LNCaP clone FGC (cell line): ENCODE measurements around the gene TGFBRAP1.

Experiments
- DNase-seq: peaks from one replicate; pipeline ENCODE4 v3.0.0-alpha.2; 2011; ENCODE audit warnings: low read depth
- H3K4me3 ChIP-seq: 2 replicates; pipeline ENCODE4 v1.5.1; 2011; ENCODE audit warnings: mild to moderate bottlenecking, low read depth, low read length, control low read depth
- TF ChIP-seq, protein P1 (sequence below): IDR thresholded peaks from 2 replicates; pipeline ENCODE4 v1.5.1; 2012; ENCODE audit warnings: mild to moderate bottlenecking; ENCODE audit not compliant: control insufficient read depth, insufficient read depth; ENCODE audit errors: extremely low read depth

Gene TGFBRAP1

DNA sequence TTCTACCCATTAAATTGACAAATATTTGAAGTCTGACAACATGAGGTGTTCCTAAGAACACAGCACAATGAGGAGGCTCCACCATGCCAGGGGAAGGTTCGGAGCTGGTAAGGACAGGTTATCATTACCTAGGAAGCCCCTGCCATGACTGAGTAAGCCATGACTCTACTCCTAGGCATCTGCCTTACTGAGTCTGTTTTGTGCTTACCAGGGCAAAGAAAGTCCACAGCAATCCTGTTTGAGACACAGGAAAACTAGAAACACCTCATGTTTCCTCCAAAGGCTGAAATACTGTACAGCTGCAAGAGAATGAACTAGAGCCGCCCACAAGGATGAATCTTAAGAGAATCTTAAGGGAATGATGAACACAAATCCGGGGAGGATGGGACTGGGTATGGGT, 11.6 kb downstream of the TGFBRAP1 start:
- H3K4me3 ChIP-seq: no peak overlapping the region
- no peak for DNase-seq
- TF ChIP-seq, protein P1, sequence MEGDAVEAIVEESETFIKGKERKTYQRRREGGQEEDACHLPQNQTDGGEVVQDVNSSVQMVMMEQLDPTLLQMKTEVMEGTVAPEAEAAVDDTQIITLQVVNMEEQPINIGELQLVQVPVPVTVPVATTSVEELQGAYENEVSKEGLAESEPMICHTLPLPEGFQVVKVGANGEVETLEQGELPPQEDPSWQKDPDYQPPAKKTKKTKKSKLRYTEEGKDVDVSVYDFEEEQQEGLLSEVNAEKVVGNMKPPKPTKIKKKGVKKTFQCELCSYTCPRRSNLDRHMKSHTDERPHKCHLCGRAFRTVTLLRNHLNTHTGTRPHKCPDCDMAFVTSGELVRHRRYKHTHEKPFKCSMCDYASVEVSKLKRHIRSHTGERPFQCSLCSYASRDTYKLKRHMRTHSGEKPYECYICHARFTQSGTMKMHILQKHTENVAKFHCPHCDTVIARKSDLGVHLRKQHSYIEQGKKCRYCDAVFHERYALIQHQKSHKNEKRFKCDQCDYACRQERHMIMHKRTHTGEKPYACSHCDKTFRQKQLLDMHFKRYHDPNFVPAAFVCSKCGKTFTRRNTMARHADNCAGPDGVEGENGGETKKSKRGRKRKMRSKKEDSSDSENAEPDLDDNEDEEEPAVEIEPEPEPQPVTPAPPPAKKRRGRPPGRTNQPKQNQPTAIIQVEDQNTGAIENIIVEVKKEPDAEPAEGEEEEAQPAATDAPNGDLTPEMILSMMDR: no peak

GRCh38 chr2:105315314-105315713, 14.2 kb downstream of the TGFBRAP1 start:
- H3K4me3 ChIP-seq: no peak overlapping the region
- DNase-seq: no peak
- TF ChIP-seq, protein P1: no peak

- DNase-seq: no peak
- H3K4me3 ChIP-seq: no peak overlapping the region
- TF ChIP-seq, protein P1: no peak
These were observed 15.7 kb downstream of the TGFBRAP1 start for GRCh38 chr2:105313877-105314276.

- DNase-seq: no peak
- TF ChIP-seq, protein P1: no peak
These were observed 20.4 kb downstream of the TGFBRAP1 start for GRCh38 chr2:105309147-105309545.

GRCh38 chr2:105308382-105309146, 21.0 kb downstream of the TGFBRAP1 start:
- H3K4me3 ChIP-seq: no peak overlapping the region
- TF ChIP-seq, protein P1: no peak
- DNase-seq: no peak

More at GRCh38 chr2:105309147-105309545, 20.4 kb downstream of the TGFBRAP1 start:
- H3K4me3 ChIP-seq: no peak overlapping the region

- TF ChIP-seq, protein P1: no peak
- no peak overlapping the region for H3K4me3 ChIP-seq
- DNase-seq: no peak
These were observed 21.6 kb downstream of the TGFBRAP1 start for GRCh38 chr2:105307962-105308361.

DNA sequence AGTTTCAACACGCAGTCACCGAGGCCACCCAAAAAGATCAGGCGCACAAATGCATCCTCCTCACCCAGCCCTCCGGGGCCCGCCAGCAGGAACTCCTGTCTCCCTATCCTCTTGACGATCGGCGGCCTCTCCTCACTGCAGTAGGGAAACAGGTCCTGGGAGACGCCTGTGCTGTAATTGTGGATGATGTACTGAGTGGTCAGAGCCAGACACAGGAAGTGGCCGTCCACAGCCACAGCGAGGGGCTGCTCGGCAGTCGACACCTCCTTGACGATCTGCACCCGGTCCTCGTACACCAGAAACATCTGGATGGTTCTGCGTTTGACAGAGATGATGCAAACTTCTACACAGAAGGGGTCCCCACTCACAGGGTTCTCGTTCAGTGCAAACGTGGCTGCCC, 22.0 kb downstream of the TGFBRAP1 start:
- H3K4me3 ChIP-seq: no peak overlapping the region
- TF ChIP-seq, protein P1: no peak
- DNase-seq: no peak
